ENCODE measurements around the gene FAM163A.
"Not testable (repeated sequence)": the region's sequence is repeated elsewhere in the genome, so short reads cannot be mapped to it uniquely, and the experiment has no call there.

The FAM163A gene

DNA sequence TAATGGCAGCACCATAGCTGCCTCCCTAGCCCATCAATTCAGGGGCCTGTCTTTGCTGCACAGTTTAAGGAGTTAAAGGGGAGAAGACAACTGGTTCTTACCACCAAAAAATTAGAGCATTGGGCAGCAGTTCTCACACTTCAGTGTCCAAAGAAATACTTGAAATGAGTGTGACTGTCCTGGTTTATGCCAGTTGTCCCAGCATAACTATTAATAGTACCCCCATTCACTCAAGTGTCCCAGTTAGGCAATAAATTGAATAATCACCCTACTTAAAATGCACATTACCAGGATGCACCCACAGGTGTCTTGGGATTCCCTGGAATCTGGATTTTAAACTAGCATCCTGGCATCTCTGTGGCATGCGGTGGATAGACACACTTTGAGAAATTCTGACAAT, 51.1 kb downstream of the FAM163A start:
- no peak for TF ChIP-seq ZFX (IDR thresholded peaks at IDR 0.05)
- TF ChIP-seq, protein P1, sequence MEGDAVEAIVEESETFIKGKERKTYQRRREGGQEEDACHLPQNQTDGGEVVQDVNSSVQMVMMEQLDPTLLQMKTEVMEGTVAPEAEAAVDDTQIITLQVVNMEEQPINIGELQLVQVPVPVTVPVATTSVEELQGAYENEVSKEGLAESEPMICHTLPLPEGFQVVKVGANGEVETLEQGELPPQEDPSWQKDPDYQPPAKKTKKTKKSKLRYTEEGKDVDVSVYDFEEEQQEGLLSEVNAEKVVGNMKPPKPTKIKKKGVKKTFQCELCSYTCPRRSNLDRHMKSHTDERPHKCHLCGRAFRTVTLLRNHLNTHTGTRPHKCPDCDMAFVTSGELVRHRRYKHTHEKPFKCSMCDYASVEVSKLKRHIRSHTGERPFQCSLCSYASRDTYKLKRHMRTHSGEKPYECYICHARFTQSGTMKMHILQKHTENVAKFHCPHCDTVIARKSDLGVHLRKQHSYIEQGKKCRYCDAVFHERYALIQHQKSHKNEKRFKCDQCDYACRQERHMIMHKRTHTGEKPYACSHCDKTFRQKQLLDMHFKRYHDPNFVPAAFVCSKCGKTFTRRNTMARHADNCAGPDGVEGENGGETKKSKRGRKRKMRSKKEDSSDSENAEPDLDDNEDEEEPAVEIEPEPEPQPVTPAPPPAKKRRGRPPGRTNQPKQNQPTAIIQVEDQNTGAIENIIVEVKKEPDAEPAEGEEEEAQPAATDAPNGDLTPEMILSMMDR (conservative IDR thresholded peaks at IDR 0.05): no peak
- no peak overlapping the region for H3K27ac ChIP-seq

DNA sequence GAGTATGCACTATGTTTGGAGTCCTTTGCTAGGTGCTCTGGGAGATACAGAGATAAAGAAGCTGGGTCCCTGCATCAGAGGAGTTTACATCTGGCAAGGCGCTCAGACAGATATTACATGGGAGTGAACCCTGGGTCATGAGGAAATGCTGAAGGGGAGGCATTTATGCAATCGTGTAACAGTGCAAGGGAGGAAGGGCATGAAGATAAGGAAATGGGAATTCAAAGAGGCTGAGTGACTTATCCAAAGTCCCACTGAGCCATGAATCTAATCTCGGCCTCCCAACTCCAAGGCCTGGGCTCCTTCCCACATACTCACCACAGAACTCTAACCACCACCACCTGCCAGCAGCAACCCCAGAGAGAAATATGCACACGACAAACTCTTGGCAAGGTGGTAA, 51.6 kb downstream of the FAM163A start:
- TF ChIP-seq ZFX (IDR thresholded peaks at IDR 0.05): no peak
- TF ChIP-seq, protein P1 (conservative IDR thresholded peaks at IDR 0.05): no peak
- H3K27ac ChIP-seq: no peak overlapping the region

DNA sequence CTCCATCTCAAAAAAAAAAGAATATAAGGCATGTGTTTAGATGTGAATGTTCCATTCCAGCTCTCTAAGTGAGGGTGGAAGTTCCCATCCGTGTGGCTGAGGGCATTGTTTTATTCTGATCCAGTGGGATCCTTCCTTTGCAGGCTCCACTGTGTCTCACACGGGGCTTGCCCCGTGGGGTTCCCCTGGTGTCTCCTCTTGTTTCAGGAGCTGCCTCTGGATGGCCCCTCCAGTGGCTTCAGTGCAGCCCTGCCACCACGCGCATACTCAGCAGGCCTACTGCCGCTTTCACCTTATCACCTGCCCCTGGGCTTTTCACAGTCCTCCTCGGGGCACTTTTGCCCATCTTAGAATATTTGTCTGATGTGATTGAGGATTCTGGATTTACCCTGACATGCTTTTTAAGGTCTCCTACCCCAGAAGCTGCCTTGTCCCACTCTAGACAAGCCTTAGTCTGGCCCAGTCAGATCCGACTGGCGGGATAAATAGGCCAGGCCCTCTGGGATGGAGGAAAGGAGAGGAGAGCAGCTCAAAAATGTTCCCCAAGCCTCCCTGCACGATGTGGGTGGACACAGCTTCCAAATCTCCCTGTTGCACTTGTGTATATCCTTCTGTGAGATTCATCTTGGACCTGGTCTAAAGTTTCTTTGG, 55.2 kb downstream of the FAM163A start:
- TF ChIP-seq, protein P1 (conservative IDR thresholded peaks at IDR 0.05): no peak
- no peak for TF ChIP-seq ZFX (IDR thresholded peaks at IDR 0.05)
- no peak overlapping the region for H3K27ac ChIP-seq

DNA sequence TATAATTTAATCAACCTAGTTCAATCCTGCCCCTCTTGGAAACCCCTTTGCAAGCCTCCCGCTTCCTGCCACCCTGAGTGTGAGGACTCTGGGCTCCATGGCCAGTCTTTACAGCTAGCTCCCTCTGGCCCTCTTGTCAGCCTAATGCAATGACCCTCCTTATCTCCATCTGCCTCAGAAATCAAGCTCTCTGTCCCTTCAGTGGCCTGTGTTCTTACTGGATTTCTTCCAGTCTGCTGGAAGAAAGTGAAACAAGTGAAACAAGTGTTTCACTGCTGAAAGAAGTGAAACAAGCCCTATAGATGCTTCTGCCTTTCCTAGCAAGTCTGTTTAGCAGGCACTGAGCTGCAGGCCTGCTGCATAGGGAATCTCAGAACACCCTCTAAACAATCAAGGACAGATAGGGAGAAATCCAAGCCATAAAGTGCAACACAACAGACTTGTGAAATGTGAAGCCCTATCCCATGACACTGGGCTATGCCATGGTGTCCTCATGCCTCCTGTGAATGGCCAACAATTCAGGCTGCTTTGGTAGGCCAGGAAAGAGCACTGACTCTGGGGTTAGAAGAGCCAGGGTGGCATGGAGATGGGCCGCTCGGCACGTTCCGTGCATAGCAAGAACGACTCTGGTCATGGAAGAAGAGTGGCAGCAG, 55.9 kb downstream of the FAM163A start:
- TF ChIP-seq, protein P1 (conservative IDR thresholded peaks at IDR 0.05): no peak
- TF ChIP-seq ZFX (IDR thresholded peaks at IDR 0.05): no peak
- H3K27ac ChIP-seq: no peak overlapping the region

DNA sequence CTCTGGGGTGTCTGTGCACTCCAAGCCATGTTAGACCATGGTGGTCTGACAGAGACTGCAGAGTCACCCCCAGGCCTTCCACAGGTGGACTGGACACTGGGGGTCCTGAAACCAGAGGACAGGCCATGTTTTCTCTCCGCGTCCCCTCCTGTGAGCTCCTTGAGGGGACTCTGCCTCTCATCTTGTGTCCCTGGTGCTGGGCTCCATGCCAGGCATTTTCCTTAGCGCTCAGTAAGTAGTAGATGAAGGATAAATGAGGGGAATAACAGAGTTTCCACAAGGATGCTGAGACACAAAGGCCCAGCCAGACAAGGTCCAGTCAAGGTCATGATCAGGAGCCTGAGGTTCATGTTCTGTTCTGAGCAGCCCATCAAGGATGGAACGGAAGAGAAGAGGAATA, 57.4 kb downstream of the FAM163A start:
- H3K27ac ChIP-seq: no peak overlapping the region
- TF ChIP-seq, protein P1 (conservative IDR thresholded peaks at IDR 0.05): no peak
- no peak for TF ChIP-seq ZFX (IDR thresholded peaks at IDR 0.05)

DNA sequence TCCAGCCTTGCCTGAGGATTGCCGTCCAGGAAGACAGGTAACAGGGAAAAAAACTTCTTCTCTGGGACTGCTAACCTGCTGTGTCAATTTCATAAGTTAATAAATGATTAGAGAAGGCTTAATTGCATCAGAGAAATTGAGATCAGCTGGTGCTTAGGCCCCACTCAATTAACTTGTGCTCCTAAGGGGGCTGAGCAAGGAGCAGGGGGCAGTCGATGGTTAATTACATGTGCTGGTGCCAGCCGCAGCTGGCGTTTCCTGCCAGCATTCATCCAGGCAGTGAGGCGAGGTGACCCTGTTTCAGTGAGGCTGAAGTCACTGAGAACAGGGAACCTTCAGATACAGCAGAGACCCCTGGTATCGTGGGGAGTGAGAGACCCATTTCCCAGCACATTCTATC, 60.0 kb downstream of the FAM163A start:
- TF ChIP-seq ZFX (IDR thresholded peaks at IDR 0.05): no peak
- TF ChIP-seq, protein P1 (conservative IDR thresholded peaks at IDR 0.05): no peak
- no peak overlapping the region for H3K27ac ChIP-seq

DNA sequence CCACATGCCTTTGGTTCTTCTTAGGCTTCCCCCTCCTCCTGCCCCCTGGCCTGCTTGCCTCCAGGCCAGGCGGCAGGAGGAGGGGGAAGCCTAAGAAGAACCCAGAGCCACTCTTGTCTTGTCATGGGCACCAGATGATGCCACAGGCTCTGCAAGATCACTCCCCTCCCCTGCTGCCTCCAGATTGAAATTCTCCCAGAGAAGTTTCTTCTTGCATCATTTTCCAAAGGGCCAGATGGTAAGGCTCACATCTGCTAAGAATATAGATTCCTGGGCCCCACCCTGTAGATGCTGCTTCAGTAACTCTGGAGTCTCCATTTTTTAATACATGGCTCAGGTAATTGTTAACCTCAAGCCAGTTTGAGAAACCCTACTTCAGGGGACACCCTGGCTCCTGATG, 60.8 kb downstream of the FAM163A start:
- H3K27ac ChIP-seq: no peak overlapping the region
- TF ChIP-seq, protein P1 (conservative IDR thresholded peaks at IDR 0.05): no peak
- no peak for TF ChIP-seq ZFX (IDR thresholded peaks at IDR 0.05)

DNA sequence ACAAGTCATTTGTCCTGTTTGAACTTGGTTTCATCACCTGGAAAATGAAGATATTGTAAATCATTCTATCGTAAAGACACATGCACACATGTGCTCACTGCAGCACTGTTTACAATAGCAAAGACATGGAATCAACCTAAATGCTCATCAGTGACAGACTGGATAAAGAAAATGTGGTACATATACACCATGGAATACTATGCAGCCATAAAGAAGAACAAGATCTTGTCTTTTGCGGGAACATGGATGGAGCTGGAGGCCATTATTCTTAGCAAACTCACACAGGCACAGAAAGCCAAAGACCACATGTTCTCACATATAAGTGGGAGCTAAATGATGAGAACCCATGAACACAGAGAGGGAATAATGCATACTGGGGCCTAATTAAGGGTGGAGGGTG, 61.3 kb downstream of the FAM163A start:
- H3K27ac ChIP-seq: not testable (repeated sequence)
